GM12878 (cell line): ENCODE data around the gene CAPN10. TPM values are rescaled to one million over a fixed set of nuclear protein-coding genes. Genes with fewer than 3 reads are reported as not detected.

Source experiments
- ATAC-seq: fragments of 200-7000 bp; cut with Tn5 transposase; 3 replicates; pipeline ENCODE4 v1.9.1; 2020; ENCODE audit warnings: mild to moderate bottlenecking, moderate library complexity
- BruUV-seq: library from RNA; stranded (reverse); fragments of 400-500 nt; replicated peaks from 2 replicates; lab custom pipeline; 2021; lab: Mats Ljungman, UMichigan
- CTCF ChIA-PET: fragments of 300-600 bp; sonication (Branson Sonifier 250); formaldehyde crosslinking; extraction: SDS; loops from one replicate; lab custom pipeline; 2021; ENCODE audit warnings: inconsistent platforms; lab: Yijun Ruan, JAX
- POLR2A ChIA-PET: fragments of 350-600 bp; formaldehyde crosslinking; extraction: SDS; loops from one replicate; lab custom pipeline; 2021; ENCODE audit warnings: inconsistent platforms; lab: Charles Lee
- RAD21 ChIA-PET: fragments of 300-600 bp; sonication (Branson Sonifier 250); formaldehyde crosslinking; loops from one replicate; lab custom pipeline; 2023; ENCODE audit warnings: antibody characterized with exemption; ENCODE audit not compliant: unreplicated experiment; lab: Charles Lee
- SMC1A ChIA-PET: fragments of 300-600 bp; sonication (Branson Sonifier 250); formaldehyde crosslinking; loops from one replicate; lab custom pipeline; 2023; ENCODE audit not compliant: unreplicated experiment, uncharacterized antibody; lab: Charles Lee
- DNase-seq: peaks from one replicate; pipeline ENCODE4 v3.0.0-alpha.2; 2011; ENCODE audit warnings: low read depth, low spot score
- FAIRE-seq: peaks from 3 replicates; lab custom pipeline; 2011; peaks lifted over from hg19 to GRCh38; lab: Jason Lieb, UNC
- H2AFZ ChIP-seq: 2 replicates; pipeline ENCODE4 v1.6.0; 2011; ENCODE audit warnings: low read depth, low read length, control low read depth; ENCODE audit not compliant: control insufficient read depth
- H3K27ac ChIP-seq: 2 replicates; pipeline ENCODE4 v1.5.1; 2011; ENCODE audit warnings: control low read depth; ENCODE audit not compliant: control insufficient read depth, insufficient read depth
- H3K27me3 ChIP-seq, 2 experiments: replicated peaks in 1 of 2; 2 replicates each; pipeline versions ENCODE4 v1.6.0 to v1.6.1; 2011; ENCODE audit warnings: low read length in 1 of 2; ENCODE audit not compliant: control insufficient read depth in 2 of 2, insufficient read depth in 2 of 2
- H3K36me3 ChIP-seq, 2 experiments: 2 replicates each; pipeline ENCODE4 v1.5.1; 2011; ENCODE audit warnings: low read length in 1 of 2; ENCODE audit not compliant: control insufficient read depth in 2 of 2, insufficient read depth in 2 of 2
- H3K4me1 ChIP-seq: 2 replicates; pipeline ENCODE4 v1.6.1; 2011; ENCODE audit warnings: mild to moderate bottlenecking, low read length, moderate library complexity, mixed read lengths; ENCODE audit not compliant: control insufficient read depth, insufficient read depth
- H3K4me2 ChIP-seq: 2 replicates; pipeline ENCODE4 v1.6.0; 2011; ENCODE audit warnings: control low read depth; ENCODE audit not compliant: control insufficient read depth, insufficient read depth
- H3K4me3 ChIP-seq: fragments of 200-600 bp; sonication (generic); 2 replicates; pipeline ENCODE4 v1.5.1; 2016
- H3K79me2 ChIP-seq: 2 replicates; pipeline ENCODE4 v1.6.0; 2011; ENCODE audit warnings: low read length; ENCODE audit not compliant: control insufficient read depth, insufficient read depth
- H3K9ac ChIP-seq: 2 replicates; pipeline ENCODE4 v1.8.0; 2011; ENCODE audit warnings: low read length, control low read depth, mixed read lengths; ENCODE audit not compliant: control insufficient read depth, insufficient read depth
- H3K9me3 ChIP-seq: replicated peaks from 3 replicates; pipeline ENCODE4 v1.5.1; 2011; ENCODE audit warnings: mild to moderate bottlenecking, low read length; ENCODE audit not compliant: control insufficient read depth, insufficient read depth
- H4K20me1 ChIP-seq: 2 replicates; pipeline ENCODE4 v1.6.0; 2011; ENCODE audit not compliant: control insufficient read depth, insufficient read depth
- BCL11A ChIP-seq: IDR thresholded peaks from 2 replicates; pipeline ENCODE4 v1.6.1; 2011; ENCODE audit warnings: low read depth, low read length
- BMI1 ChIP-seq: fragments of 450-650 bp; IDR thresholded peaks from 2 replicates; pipeline ENCODE4 v1.6.1; 2016; ENCODE audit warnings: mild to moderate bottlenecking, moderate library complexity, borderline replicate concordance
- EGR1 ChIP-seq, 2 experiments: IDR thresholded peaks; 1 replicate in 1 of 2; 2 replicates in 1 of 2; pipeline ENCODE4 v1.6.1; 2011 to 2012; ENCODE audit warnings: low read depth in 2 of 2, low read length in 2 of 2, borderline replicate concordance in 1 of 2, mild to moderate bottlenecking in 1 of 2, moderate library complexity in 1 of 2
- EP300 ChIP-seq, 2 experiments: fragments of 150-350 bp in 1 of 2; IDR thresholded peaks; 2 replicates each; pipeline ENCODE4 v1.6.1; 2011 to 2012; ENCODE audit warnings: low read depth in 2 of 2, low read length in 2 of 2, borderline replicate concordance in 1 of 2, improper control_type of control experiment in 1 of 2, inconsistent platforms in 1 of 2; ENCODE audit not compliant: control insufficient read depth in 1 of 2
- MEF2B ChIP-seq: fragments of 450-650 bp; IDR thresholded peaks from 2 replicates; pipeline ENCODE4 v1.6.1; 2018; ENCODE audit warnings: mild to moderate bottlenecking, moderate library complexity; ENCODE audit not compliant: partially characterized antibody, poor library complexity, severe bottlenecking
- MLLT1 ChIP-seq: fragments of 450-650 bp; IDR thresholded peaks from 2 replicates; pipeline ENCODE4 v1.6.1; 2016; ENCODE audit warnings: mild to moderate bottlenecking
- MYB ChIP-seq: fragments of 150-350 bp; IDR thresholded peaks from 2 replicates; pipeline ENCODE4 v1.6.1; 2014; ENCODE audit warnings: mild to moderate bottlenecking, low read depth, low read length, borderline replicate concordance
- SPI1 ChIP-seq: IDR thresholded peaks from 2 replicates; pipeline ENCODE4 v1.6.1; 2011; ENCODE audit warnings: low read depth, mild to moderate bottlenecking, low read length, moderate library complexity, borderline replicate concordance; ENCODE audit not compliant: insufficient read depth
- WGBS: methylation state at CpG from one replicate; pipeline ENCODE4 v1.1.6; 2016; ENCODE audit warnings: low lambda C conversion rate; ENCODE audit not compliant: insufficient replicate concordance, insufficient coverage; ENCODE audit errors: missing lambda C conversion rate; 5-methylcytosine and 5-hydroxymethylcytosine counted together
- in situ Hi-C: fragments of 300-500 bp; cut with MboI; formaldehyde crosslinking; loops from 9 replicates; pipeline ENCODE4 v1.14.3; 2018; ENCODE audit warnings: mixed read lengths
- intact Hi-C: fragments of 100-400 bp; cut with micrococcal nuclease; formaldehyde crosslinking; loops from one replicate; pipeline ENCODE4 v1.14.2; 2022; ENCODE audit not compliant: unreplicated experiment
- polyA plus RNA-seq, 11 experiments: library from polyadenylated mRNA; depleted of rRNA in 4 of 11; unstranded in 6 of 11; stranded (reverse) in 5 of 11; fragments of >200 nt; fragmentation: Nextera tagmentation in 4 of 11; fragmentation: Illumina TruSeq in 1 of 11; extraction: Ambion mirVana in 4 of 11; extraction: Trizol in 1 of 11; gene quantifications; 1 replicate in 1 of 11; 2 replicates in 10 of 11; pipeline versions ENCODE4 v1.2.1 to v1.2.3, GENCODE V29; 2011 to 2016; ENCODE audit warnings: inconsistent platforms in 2 of 11, missing spikeins in 2 of 11, low read depth in 1 of 11
- total RNA-seq, 4 experiments: library from RNA; depleted of rRNA in 3 of 4; stranded (reverse); fragments of >200 nt in 3 of 4; fragmentation: Illumina TruSeq in 1 of 4; extraction: Trizol in 1 of 4; gene quantifications; 2 replicates each; pipeline versions ENCODE4 v1.2.1 to v1.2.3, GENCODE V29; 2013 to 2021

CAPN10 gene
- total and polyA plus RNA-seq, 10 of the 15 experiments (the other 5 are each of a cell fraction or from before 2014, with no cell fraction given) = 0.37 to 40.6 (median 17.5) TPM

GRCh38 chr2:240583774-240584173, 2.8 kb upstream of the CAPN10 start:
- no peak for TF ChIP-seq EP300 (IDR thresholded peaks at IDR 0.05; ENCODE audit: borderline replicate concordance in 1 of 2, control insufficient read depth in 1 of 2, low read depth in 2 of 2, low read length in 2 of 2)
- TF ChIP-seq MLLT1 = no peak
- TF ChIP-seq BCL11A = no peak
- no peak for TF ChIP-seq SPI1
- TF ChIP-seq EGR1 (IDR thresholded peaks at IDR 0.05; ENCODE audit: borderline replicate concordance in 1 of 2, low read depth in 2 of 2, low read length in 2 of 2) = no peak
- TF ChIP-seq MYB = no peak
- TF ChIP-seq BMI1 = no peak
- TF ChIP-seq MEF2B = no peak
- no peak for ATAC-seq
- no peak for DNase-seq
- BruUV-seq = no TSS peak
- H2AFZ ChIP-seq = no peak overlapping the region
- no peaks in the 10 kb centered on the region; the same call in 1 of the 2 replicates for H4K20me1 ChIP-seq
- intact Hi-C loops = loop anchor here (1.0 kb wide), 2 partner anchors 17 to 22 kb away; no protein-coding TSS in a partner anchor
- peaks cover 48% of the 10 kb centered on the region for H3K79me2 ChIP-seq
- POLR2A ChIA-PET = interaction anchor here (1.3 to 6.7 kb wide), 2 partner anchors 20 to 518 kb away, joined by 3 to 233 read pairs; partner anchors contain the start of genes DUSP28 and MTERF4
- in situ Hi-C loops = no loop called here
- SMC1A ChIA-PET = interaction anchor here (0.8 to 6.4 kb wide), 3 partner anchors 22 to 38 kb away, joined by 4 to 124 read pairs (median 13); partner anchors contain the start of genes ANKMY1 and DUSP28
- no peaks in the 10 kb centered on the region; the same call in 1 of the 3 replicates for H3K9me3 ChIP-seq
- peak overlapping the region; percentile 32; the same call in 1 of the 2 replicates for H3K9ac ChIP-seq
- no peaks in the 10 kb centered on the region for H3K27me3 ChIP-seq
- H3K4me3 ChIP-seq = peak overlapping the region; percentile 36; the same call in 1 of the 2 replicates
- H3K4me1 ChIP-seq = peaks cover 56% of the 10 kb centered on the region
- FAIRE-seq = no peak
- peak overlapping the region; percentile 73 for H3K4me2 ChIP-seq
- 83% methylated on average over 4 of the region's 4 CpGs for WGBS
- RAD21 ChIA-PET = interaction anchor here (6.2 to 10.9 kb wide), 2 partner anchors 22 to 69 kb away, joined by 49 to 206 read pairs; partner anchors contain the start of genes ANKMY1 and DUSP28
- peak overlapping the region; percentile 92 for H3K27ac ChIP-seq
- CTCF ChIA-PET = interaction anchor here (0.7 to 11.9 kb wide), 5 partner anchors 20 to 747 kb away, joined by 3 to 196 read pairs (median 3); partner anchors contain the start of gene DUSP28
- H3K36me3 ChIP-seq = no peaks in the 10 kb centered on the region
